Fibroblast of mammary gland (primary cell): ENCODE results near the gene DNAH17.

ENCODE experiments used
- DNase-seq: peaks from one replicate; pipeline ENCODE4 v3.0.0-alpha.2; 2010; ENCODE audit warnings: low read depth
- H3K4me3 ChIP-seq: 2 replicates; pipeline ENCODE4 v1.5.1; 2011; ENCODE audit warnings: low read depth, mild to moderate bottlenecking, low read length, moderate library complexity; ENCODE audit not compliant: control insufficient read depth
- CTCF ChIP-seq: conservative IDR thresholded peaks from 2 replicates; pipeline ENCODE4 v1.5.1; 2011; ENCODE audit warnings: low read depth, low read length, inconsistent platforms; ENCODE audit not compliant: control insufficient read depth, insufficient read depth

Gene DNAH17

DNA sequence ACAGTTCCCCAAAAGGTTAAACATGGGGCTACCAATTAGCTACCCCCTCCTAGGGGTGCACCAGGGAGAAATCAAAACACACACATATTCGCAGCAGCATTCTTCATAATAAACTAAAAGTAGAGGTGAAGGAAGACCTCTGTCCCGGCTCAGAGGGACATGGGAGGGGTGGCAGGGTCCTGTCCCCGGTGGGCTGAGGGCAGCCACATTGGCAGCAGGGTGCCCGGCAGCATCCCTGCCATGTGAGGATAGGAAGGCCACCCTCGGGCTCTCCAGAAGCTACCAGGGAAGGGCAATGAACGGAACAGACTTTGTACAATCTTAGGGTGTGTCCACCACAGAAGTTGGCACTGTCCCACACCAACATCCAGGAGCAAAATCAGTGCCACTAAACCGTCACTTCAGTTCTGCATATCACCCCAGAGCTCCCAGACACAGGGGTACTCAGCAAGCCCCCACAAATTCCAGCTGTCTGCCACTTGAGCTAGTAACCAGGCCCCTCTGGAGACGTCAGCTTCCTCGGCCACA, 3.1 kb upstream of the DNAH17 start:
- H3K4me3 ChIP-seq, result no peak overlapping the region
- TF ChIP-seq CTCF, result no peak
- DNase-seq, result no peak

DNA sequence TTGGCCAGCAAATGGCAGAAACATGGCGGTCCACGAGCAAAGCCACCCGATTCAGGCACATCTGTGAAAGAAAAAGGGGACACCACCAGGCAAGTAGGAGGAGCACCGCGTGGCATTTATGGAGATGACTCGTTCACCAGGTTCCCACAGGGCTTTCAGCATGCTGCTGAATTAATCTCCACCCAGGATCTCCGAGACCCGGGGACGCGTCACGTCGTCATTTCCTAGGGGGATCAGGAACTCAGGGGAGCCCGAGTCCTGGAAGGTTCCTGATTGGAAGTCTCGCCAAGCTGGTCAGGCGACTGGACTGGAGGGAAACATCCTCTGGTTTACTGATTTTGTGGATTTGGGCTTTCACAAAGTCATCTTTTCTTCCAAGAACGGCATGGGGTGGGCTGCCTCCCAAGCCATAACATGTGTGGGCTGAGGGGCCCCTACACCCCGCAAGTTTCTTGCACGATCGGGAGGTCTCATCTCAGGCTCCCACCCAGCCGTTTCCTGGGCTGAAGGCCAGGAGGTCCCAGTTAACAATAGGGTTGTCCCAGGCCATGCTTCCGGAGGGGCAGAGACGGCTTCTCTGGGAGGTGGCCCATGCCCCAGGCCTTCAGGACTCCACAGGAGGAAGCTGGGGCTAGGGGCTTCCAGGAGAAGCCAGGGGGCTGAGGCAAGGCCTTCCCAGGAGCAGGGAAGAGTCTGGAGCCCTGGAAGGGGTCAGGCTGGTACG, 645 bp downstream of the DNAH17 start:
- no peak for DNase-seq
- TF ChIP-seq CTCF, result no peak
- no peak overlapping the region for H3K4me3 ChIP-seq

DNA sequence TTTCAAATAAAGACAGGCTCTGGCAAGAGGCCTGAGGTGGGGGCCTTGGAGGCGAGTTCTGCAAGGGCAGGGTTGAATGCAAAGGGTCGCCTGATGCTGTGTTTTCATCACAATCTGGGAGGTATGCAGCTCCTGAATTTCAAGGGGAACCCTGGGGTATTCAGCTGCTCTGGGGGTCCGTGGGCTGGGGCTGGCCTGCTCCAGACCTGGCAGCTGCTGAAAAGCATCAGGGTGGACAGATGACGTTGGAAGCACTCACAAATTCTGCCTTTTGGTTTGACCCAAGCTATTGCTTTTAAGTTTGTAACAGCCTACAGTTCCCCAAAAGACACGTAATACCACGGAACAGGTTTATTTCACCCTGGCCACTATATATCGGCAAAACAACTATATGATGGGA, 1.3 kb downstream of the DNAH17 start:
- no peak overlapping the region for H3K4me3 ChIP-seq
- no peak for TF ChIP-seq CTCF
- no peak for DNase-seq

DNA sequence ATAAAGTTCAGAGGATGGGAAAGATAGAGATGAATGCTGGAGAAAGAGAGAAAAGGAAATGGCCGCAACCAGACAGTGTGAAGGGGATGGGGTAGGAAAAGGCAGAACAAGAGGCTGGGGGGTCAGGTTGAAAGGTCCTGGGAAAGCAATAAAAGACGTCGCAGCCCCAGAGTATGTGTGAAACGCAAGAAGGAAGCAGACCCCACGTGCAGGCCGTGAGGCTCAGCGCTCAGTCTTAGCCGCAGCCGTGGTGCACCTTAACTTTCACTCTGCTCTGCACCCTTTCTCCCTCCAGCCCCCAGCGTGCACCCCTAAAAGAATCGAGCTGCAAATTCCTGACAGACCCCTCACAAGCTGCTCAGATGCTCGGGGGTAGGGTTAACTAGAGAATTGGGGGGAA, 1.9 kb downstream of the DNAH17 start:
- no peak for DNase-seq
- no peak for TF ChIP-seq CTCF
- H3K4me3 ChIP-seq, result no peak overlapping the region

GRCh38 chr17:78573955-78574354, 3.2 kb downstream of the DNAH17 start:
- no peak for TF ChIP-seq CTCF
- DNase-seq, result no peak
- H3K4me3 ChIP-seq, result no peak overlapping the region

GRCh38 chr17:78572239-78573205, 4.7 kb downstream of the DNAH17 start:
- no peak for DNase-seq
- TF ChIP-seq CTCF, result no peak
- no peak overlapping the region for H3K4me3 ChIP-seq
